H1 (cell line): ENCODE results near the gene ACTR1B. TPM values are rescaled to one million over a fixed set of nuclear protein-coding genes. Genes with fewer than 3 reads are reported as not detected.

Experiments
- CTCF ChIA-PET: fragments of 300-600 bp; sonication (Branson Sonifier 250); formaldehyde crosslinking; loops from one replicate; lab custom pipeline; 2021; ENCODE audit not compliant: partially characterized antibody; lab: Charles Lee
- POLR2A ChIA-PET: fragments of 300-600 bp; sonication (Branson Sonifier 250); formaldehyde crosslinking; loops from one replicate; lab custom pipeline; 2021; ENCODE audit warnings: inconsistent platforms; ENCODE audit not compliant: partially characterized antibody; lab: Charles Lee
- DNase-seq, 2 experiments: peaks; one replicate each; pipeline versions ENCODE4 v3.0.0 to v3.0.0-alpha.2; 2010 to 2022; ENCODE audit warnings: low spot score in 2 of 2, low read depth in 1 of 2, mixed read lengths in 1 of 2
- FAIRE-seq: peaks from 2 replicates; lab custom pipeline; 2011; peaks lifted over from hg19 to GRCh38; lab: Jason Lieb, UNC
- H2AFZ ChIP-seq: 2 replicates; pipeline ENCODE4 v1.8.1; 2012; ENCODE audit warnings: low read length, inconsistent platforms
- H2AK5ac ChIP-seq: 2 replicates; pipeline ENCODE4 v1.6.1; 2013; ENCODE audit warnings: low read depth, low read length
- H2BK120ac ChIP-seq: replicated peaks from 2 replicates; pipeline ENCODE3; 2013; ENCODE audit warnings: low read depth, low read length, inconsistent platforms
- H2BK12ac ChIP-seq: 2 replicates; pipeline ENCODE4 v1.6.1; 2013; ENCODE audit warnings: low read depth, low read length
- H2BK15ac ChIP-seq: 2 replicates; pipeline ENCODE4 v1.6.1; 2013; ENCODE audit warnings: low read length
- H2BK20ac ChIP-seq: 2 replicates; pipeline ENCODE4 v1.6.1; 2013; ENCODE audit warnings: low read length
- H2BK5ac ChIP-seq: 2 replicates; pipeline ENCODE4 v1.6.1; 2013; ENCODE audit warnings: low read depth, low read length
- H3K14ac ChIP-seq: 2 replicates; pipeline ENCODE4 v1.6.1; 2013; ENCODE audit warnings: inconsistent platforms; ENCODE audit not compliant: insufficient read length
- H3K18ac ChIP-seq: 2 replicates; pipeline ENCODE4 v1.6.1; 2013; ENCODE audit warnings: low read length; ENCODE audit errors: extremely low read depth
- H3K23ac ChIP-seq: 2 replicates; pipeline ENCODE4 v1.6.1; 2013; ENCODE audit warnings: inconsistent platforms; ENCODE audit not compliant: insufficient read length
- H3K23me2 ChIP-seq: 2 replicates; pipeline ENCODE4 v1.6.1; 2013; ENCODE audit warnings: low read depth, low read length
- H3K27ac ChIP-seq: 2 replicates; pipeline ENCODE4 v1.6.1; 2011; ENCODE audit warnings: low read depth, low read length, inconsistent platforms
- H3K27me3 ChIP-seq, 4 experiments: replicated peaks in 1 of 4; 1 replicate in 1 of 4; 2 replicates in 3 of 4; pipeline versions ENCODE4 v1.6.1 to v1.8.1; 2011 to 2013; ENCODE audit warnings: low read length in 3 of 4, mild to moderate bottlenecking in 3 of 4, inconsistent platforms in 2 of 4, mixed read lengths in 2 of 4, moderate library complexity in 1 of 4; ENCODE audit not compliant: control insufficient read depth in 3 of 4, insufficient read depth in 3 of 4; ENCODE audit errors: extremely low read depth in 1 of 4
- H3K36me3 ChIP-seq, 4 experiments: 2 replicates each; pipeline versions ENCODE4 v1.6.1 to v1.8.1; 2011 to 2013; ENCODE audit warnings: mild to moderate bottlenecking in 4 of 4, low read length in 3 of 4, moderate library complexity in 2 of 4, control low read depth in 1 of 4, inconsistent platforms in 1 of 4; ENCODE audit not compliant: insufficient read depth in 4 of 4, control insufficient read depth in 2 of 4
- H3K4ac ChIP-seq: replicated peaks from 2 replicates; pipeline ENCODE3; 2013; ENCODE audit warnings: low read length, low read depth, mixed read lengths, inconsistent platforms; ENCODE audit not compliant: insufficient read length
- H3K4me1 ChIP-seq, 4 experiments: replicated peaks in 1 of 4; 1 replicate in 1 of 4; 2 replicates in 3 of 4; pipeline versions ENCODE4 v1.6.1 to v1.8.1; 2011 to 2013; ENCODE audit warnings: low read length in 3 of 4, inconsistent platforms in 2 of 4, mixed read lengths in 1 of 4; ENCODE audit not compliant: insufficient read depth in 4 of 4, control insufficient read depth in 3 of 4
- H3K4me2 ChIP-seq, 2 experiments: 2 replicates each; pipeline versions ENCODE4 v1.6.1 to v1.8.1; 2011 to 2013; ENCODE audit warnings: low read depth in 2 of 2, low read length in 2 of 2, control low read depth in 1 of 2, inconsistent platforms in 1 of 2, mild to moderate bottlenecking in 1 of 2; ENCODE audit not compliant: insufficient read depth in 1 of 2
- H3K4me3 ChIP-seq, 4 experiments: fragments of 200-600, 300-600 bp in 1 of 4; sonication (generic), shearing (Covaris generic), sonication (Bioruptor Twin) in 1 of 4; 2 replicates each; pipeline versions ENCODE4 v1.5.1 to v1.8.1; 2011 to 2016; ENCODE audit warnings: low read length in 4 of 4, low read depth in 3 of 4, control low read depth in 2 of 4, inconsistent platforms in 2 of 4, mild to moderate bottlenecking in 2 of 4, mixed read lengths in 1 of 4, moderate library complexity in 1 of 4; ENCODE audit not compliant: insufficient read depth in 2 of 4; ENCODE audit errors: extremely low read depth in 1 of 4
- H3K56ac ChIP-seq: replicated peaks from 2 replicates; pipeline ENCODE3; 2013; ENCODE audit warnings: low read depth, mild to moderate bottlenecking, mixed read lengths, low read length, inconsistent platforms; ENCODE audit not compliant: insufficient read length
- H3K79me1 ChIP-seq: 2 replicates; pipeline ENCODE4 v1.6.1; 2013; ENCODE audit warnings: low read depth, low read length, control low read depth
- H3K79me2 ChIP-seq, 2 experiments: 2 replicates each; pipeline versions ENCODE4 v1.6.1 to v1.8.1; 2012 to 2013; ENCODE audit warnings: low read length in 2 of 2, mild to moderate bottlenecking in 2 of 2, inconsistent platforms in 1 of 2; ENCODE audit not compliant: insufficient read depth in 2 of 2, control insufficient read depth in 1 of 2
- H3K9ac ChIP-seq, 4 experiments: replicated peaks in 1 of 4; 1 replicate in 1 of 4; 2 replicates in 3 of 4; pipeline versions ENCODE4 v1.6.1 to v1.8.1; 2011 to 2013; ENCODE audit warnings: low read depth in 3 of 4, low read length in 3 of 4, control low read depth in 2 of 4, mild to moderate bottlenecking in 2 of 4, moderate library complexity in 2 of 4, inconsistent platforms in 1 of 4; ENCODE audit errors: extremely low read depth in 1 of 4
- H3K9me3 ChIP-seq, 2 experiments: 2 replicates each; pipeline versions ENCODE4 v1.6.1 to v1.8.1; 2012 to 2013; ENCODE audit warnings: mild to moderate bottlenecking in 2 of 2, moderate library complexity in 2 of 2, control low read depth in 1 of 2, inconsistent platforms in 1 of 2, low read depth in 1 of 2, low read length in 1 of 2, mixed read lengths in 1 of 2; ENCODE audit not compliant: insufficient read depth in 2 of 2
- H4K20me1 ChIP-seq, 2 experiments: replicated peaks in 1 of 2; 2 replicates each; pipeline versions ENCODE3 to v1.8.1; 2011 to 2013; ENCODE audit warnings: inconsistent platforms in 2 of 2, low read length in 2 of 2, mild to moderate bottlenecking in 1 of 2; ENCODE audit not compliant: insufficient read depth in 2 of 2, control insufficient read depth in 1 of 2
- H4K5ac ChIP-seq: 2 replicates; pipeline ENCODE4 v1.6.1; 2013; ENCODE audit warnings: low read length, low read depth, mixed read lengths, inconsistent platforms; ENCODE audit not compliant: insufficient read length
- H4K8ac ChIP-seq: 2 replicates; pipeline ENCODE4 v1.8.0; 2013; ENCODE audit warnings: mild to moderate bottlenecking, moderate library complexity, low read length, inconsistent platforms; ENCODE audit not compliant: insufficient read depth; ENCODE audit errors: extremely low read depth
- H4K91ac ChIP-seq: replicated peaks from 2 replicates; pipeline ENCODE3; 2013; ENCODE audit warnings: low read length, mixed read lengths, inconsistent platforms; ENCODE audit not compliant: insufficient read length
- CEBPB ChIP-seq: IDR thresholded peaks from 2 replicates; pipeline ENCODE4 v1.6.1; 2012; ENCODE audit warnings: low read depth, low read length
- EZH2 ChIP-seq: fragments of 200-600 bp; sonication (generic); IDR thresholded peaks from 2 replicates; pipeline ENCODE4 v1.7.1; 2012; ENCODE audit warnings: low read depth, mild to moderate bottlenecking, moderate library complexity, low read length, inconsistent platforms; ENCODE audit not compliant: severe bottlenecking
- FOSL1 ChIP-seq: IDR thresholded peaks from 2 replicates; pipeline ENCODE4 v1.6.1; 2011; ENCODE audit warnings: mild to moderate bottlenecking, low read depth, low read length, moderate library complexity; ENCODE audit not compliant: insufficient read depth
- GABPA ChIP-seq: IDR thresholded peaks from 2 replicates; pipeline ENCODE4 v1.6.1; 2011; ENCODE audit warnings: mild to moderate bottlenecking, low read length, moderate library complexity, borderline replicate concordance; ENCODE audit not compliant: insufficient read depth
- JUND ChIP-seq: IDR thresholded peaks from 2 replicates; pipeline ENCODE4 v1.6.1; 2011; ENCODE audit warnings: mild to moderate bottlenecking, improper control_type of control experiment, low read length
- KDM1A ChIP-seq: fragments of 200-600, 300-600 bp; sonication (generic); IDR thresholded peaks from 2 replicates; pipeline ENCODE4 v1.7.1; 2016; ENCODE audit warnings: mild to moderate bottlenecking, low read length, borderline replicate concordance
- MAFK ChIP-seq: IDR thresholded peaks from 2 replicates; pipeline ENCODE4 v1.6.1; 2012; ENCODE audit warnings: low read depth, mild to moderate bottlenecking, improper control_type of control experiment, low read length
- NRF1 ChIP-seq: IDR thresholded peaks from 2 replicates; pipeline ENCODE4 v1.6.1; 2011; ENCODE audit warnings: mild to moderate bottlenecking, low read depth, low read length, improper control_type of control experiment
- POLR2AphosphoS5 ChIP-seq: IDR thresholded peaks from 2 replicates; pipeline ENCODE4 v1.6.1; 2011; ENCODE audit warnings: low read depth, low read length
- RXRA ChIP-seq: IDR thresholded peaks from 2 replicates; pipeline ENCODE4 v1.6.1; 2011; ENCODE audit warnings: low read depth, mild to moderate bottlenecking, low read length, moderate library complexity; ENCODE audit not compliant: insufficient read depth
- SUZ12 ChIP-seq: fragments of 200-600 bp; sonication (generic); IDR thresholded peaks from 2 replicates; pipeline ENCODE4 v1.6.1; 2012; ENCODE audit warnings: mild to moderate bottlenecking, inconsistent platforms, low read length, moderate library complexity, mixed read lengths
- TCF12 ChIP-seq: IDR thresholded peaks from 2 replicates; pipeline ENCODE4 v1.6.1; 2011; ENCODE audit warnings: low read depth, mild to moderate bottlenecking, low read length
- WGBS, 2 experiments: shearing (Covaris generic) in 1 of 2; methylation state at CpG; one replicate each; pipeline versions ENCODE4 v1.1.6 to v1.1.7; 2013 to 2015; ENCODE audit warnings: low lambda C conversion rate in 2 of 2, mixed read lengths in 2 of 2, inconsistent platforms in 1 of 2, low coverage in 1 of 2, missing lambda C conversion rate in 1 of 2; ENCODE audit not compliant: insufficient replicate concordance in 2 of 2, insufficient coverage in 1 of 2, insufficient read length in 1 of 2; ENCODE audit errors: extremely low coverage in 1 of 2, missing lambda C conversion rate in 1 of 2; 5-methylcytosine and 5-hydroxymethylcytosine counted together
- polyA plus RNA-seq, 7 experiments: library from polyadenylated mRNA; depleted of rRNA in 3 of 7; stranded (reverse) in 5 of 7; unstranded in 2 of 7; fragments of >200 nt in 5 of 7; fragments of 200-250 nt in 2 of 7; gene quantifications; 1 replicate in 5 of 7; 2 replicates in 1 of 7; 4 replicates in 1 of 7; pipeline versions ENCODE4 v1.2.1 to v1.2.3, GENCODE V29; 2011 to 2013; ENCODE audit warnings: missing spikeins in 2 of 7, mixed read lengths in 2 of 7
- total RNA-seq: library from RNA; stranded (reverse); fragmentation: NEBNext Ultra II Directional; extraction: Animal tissue kit (Norgen Biotek cat#: 25700); gene quantifications from 2 replicates; pipeline ENCODE4 v1.2.1, GENCODE V29; 2021
- TF ChIP-seq, protein P1 (sequence below): IDR thresholded peaks from 2 replicates; pipeline ENCODE4 v1.6.1; 2011; ENCODE audit warnings: low read depth, mild to moderate bottlenecking, low read length; ENCODE audit not compliant: insufficient read depth

The ACTR1B gene
- total and polyA plus RNA-seq, 2 of the 8 experiments (the other 6 are each of a cell fraction or from before 2014, with no cell fraction given): 40.7 to 56.0 TPM

DNA sequence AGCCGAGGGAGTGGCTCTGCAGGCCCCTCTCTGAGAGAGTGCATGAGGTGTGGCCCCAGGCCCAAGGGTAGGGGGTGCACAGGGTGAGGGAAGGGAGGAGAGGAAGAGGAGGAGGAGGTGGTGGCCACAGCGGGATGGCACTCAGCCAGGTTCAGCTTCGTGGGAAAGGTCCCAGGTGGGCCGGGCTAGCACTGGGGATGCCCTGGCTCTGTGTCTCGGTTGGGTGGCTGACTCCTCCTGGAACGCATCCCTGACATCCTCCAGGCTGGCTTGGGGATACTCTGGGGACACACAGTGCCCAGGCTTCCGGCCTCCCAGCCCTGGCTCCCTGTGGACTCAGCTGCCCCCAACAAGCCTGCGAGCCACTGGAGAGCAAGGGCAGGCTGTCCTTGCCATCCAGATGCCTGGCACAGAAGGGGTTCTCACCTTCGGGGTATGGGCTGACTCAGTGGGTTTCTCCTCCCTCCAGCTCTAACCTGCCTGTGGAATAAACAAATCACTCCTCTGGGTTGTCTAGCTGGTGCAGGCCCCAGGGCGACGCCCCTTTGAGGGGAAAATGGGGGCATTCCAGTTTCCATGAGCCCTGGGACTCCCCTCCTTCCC, 49.0 kb upstream of the ACTR1B start:
- H4K8ac ChIP-seq: no peak overlapping the region; the same call in 1 of the 2 replicates
- no peak overlapping the region for H4K91ac ChIP-seq
- no peak overlapping the region for H3K27ac ChIP-seq
- H3K79me1 ChIP-seq: no peaks in the 10 kb centered on the region
- no peak overlapping the region for H2BK120ac ChIP-seq
- no peak overlapping the region for H2BK12ac ChIP-seq
- DNase-seq (no peak), FAIRE-seq (no peak)
- H3K4me1 ChIP-seq: peaks cover 0 to 3% (median 1%) of the 10 kb centered on the region in 4 experiments; a peak in 3 of 7 replicates
- no peak overlapping the region for H3K9ac ChIP-seq
- H3K79me2 ChIP-seq: no peaks in the 10 kb centered on the region
- H2BK5ac ChIP-seq: no peak overlapping the region
- no peaks in the 10 kb centered on the region for H3K36me3 ChIP-seq
- H3K56ac ChIP-seq: no peak overlapping the region
- H3K9me3 ChIP-seq: no peaks in the 10 kb centered on the region
- H3K27me3 ChIP-seq: no peaks in the 10 kb centered on the region
- H2BK20ac ChIP-seq: no peak overlapping the region
- no peak overlapping the region for H4K5ac ChIP-seq
- no peaks in the 10 kb centered on the region for H4K20me1 ChIP-seq
- TF ChIP-seq EZH2 (no peak), CEBPB (no peak), TCF12 (no peak), JUND (no peak), RXRA (no peak), NRF1 (no peak), FOSL1 (no peak), POLR2AphosphoS5 (no peak), SUZ12 (no peak), MAFK (no peak), KDM1A (no peak), GABPA (no peak)
- TF ChIP-seq, protein P1, sequence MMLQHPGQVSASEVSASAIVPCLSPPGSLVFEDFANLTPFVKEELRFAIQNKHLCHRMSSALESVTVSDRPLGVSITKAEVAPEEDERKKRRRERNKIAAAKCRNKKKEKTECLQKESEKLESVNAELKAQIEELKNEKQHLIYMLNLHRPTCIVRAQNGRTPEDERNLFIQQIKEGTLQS: no peak
- WGBS, 2 experiments: 79% methylated on average over 10 of the region's 11 CpGs; no CpG with 5 or more reads in 1 of the 2 experiments
- H3K4ac ChIP-seq: no peak overlapping the region
- H3K14ac ChIP-seq: no peak overlapping the region
- no peak overlapping the region for H3K4me2 ChIP-seq
- no peak overlapping the region for H2BK15ac ChIP-seq
- no peak overlapping the region for H3K18ac ChIP-seq
- H2AK5ac ChIP-seq: no peak overlapping the region
- CTCF ChIA-PET: interaction anchor here (0.6 to 13.6 kb wide), 8 partner anchors 13 to 431 kb away, joined by 3 to 202 read pairs (median 4); no protein-coding TSS in a partner anchor
- no peak overlapping the region for H3K23ac ChIP-seq
- no peaks in the 10 kb centered on the region for H3K23me2 ChIP-seq
- POLR2A ChIA-PET: interaction anchor here (0.8 kb wide), 1 partner anchor 20 kb away, joined by 3 read pairs; no protein-coding TSS in a partner anchor
- H2AFZ ChIP-seq: no peak overlapping the region
- no peak overlapping the region for H3K4me3 ChIP-seq
